HUES6 (cell line): ENCODE results near the gene TULP1.

Experiments used
- H3K27ac ChIP-seq: 2 replicates; pipeline ENCODE4 v1.7.0; 2013; ENCODE audit warnings: low read depth, mild to moderate bottlenecking, low read length, inconsistent platforms
- H3K27me3 ChIP-seq: 2 replicates; pipeline ENCODE4 v1.6.1; 2013; ENCODE audit warnings: low read length; ENCODE audit not compliant: control insufficient read depth, insufficient read depth
- H3K36me3 ChIP-seq: 2 replicates; pipeline ENCODE4 v1.6.1; 2013; ENCODE audit warnings: low read length; ENCODE audit not compliant: control insufficient read depth, insufficient read depth
- H3K4me1 ChIP-seq: 2 replicates; pipeline ENCODE4 v1.6.1; 2013; ENCODE audit warnings: low read length; ENCODE audit not compliant: control insufficient read depth, insufficient read depth
- H3K4me3 ChIP-seq: 2 replicates; pipeline ENCODE4 v1.5.1; 2013; ENCODE audit warnings: low read depth, low read length
- H3K9ac ChIP-seq: one replicate; pipeline ENCODE4 v1.6.1; 2013; ENCODE audit warnings: mild to moderate bottlenecking, low read length
- H3K9me3 ChIP-seq: 2 replicates; pipeline ENCODE4 v1.6.1; 2013; ENCODE audit warnings: low read depth, low read length; ENCODE audit not compliant: control insufficient read depth, insufficient read depth

The TULP1 gene

GRCh38 chr6:35473075-35473849 lies 39.4 kb downstream of the TULP1 start:
- Histone ChIP-seq H3K9me3 (no peaks in the 10 kb centered on the region), H3K27me3 (no peaks in the 10 kb centered on the region), H3K9ac (no peak overlapping the region), H3K27ac (no peak overlapping the region), H3K4me1 (peaks cover 15% of the 10 kb centered on the region; the same call in 1 of the 2 replicates), H3K36me3 (peaks cover 84% of the 10 kb centered on the region), H3K4me3 (no peak overlapping the region)

GRCh38 chr6:35471836-35472345 lies 40.8 kb downstream of the TULP1 start:
- no peak overlapping the region for H3K9ac ChIP-seq
- H3K27me3 ChIP-seq = 0 out of 2 replicates have a peak, but pooled peaks cover 5% of the 10 kb centered on the region
- H3K27ac ChIP-seq = no peak overlapping the region
- H3K9me3 ChIP-seq = no peaks in the 10 kb centered on the region
- H3K4me1 ChIP-seq = peaks cover 17% of the 10 kb centered on the region; the same call in 1 of the 2 replicates
- peaks cover 72% of the 10 kb centered on the region for H3K36me3 ChIP-seq
- H3K4me3 ChIP-seq = no peak overlapping the region

GRCh38 chr6:35470663-35471120 lies 42.0 kb downstream of the TULP1 start:
- H3K36me3 ChIP-seq = peaks cover 78% of the 10 kb centered on the region
- H3K4me1 ChIP-seq = peaks cover 17% of the 10 kb centered on the region; the same call in 1 of the 2 replicates
- H3K27me3 ChIP-seq = 0 out of 2 replicates have a peak, but pooled peaks cover 5% of the 10 kb centered on the region
- no peak overlapping the region for H3K27ac ChIP-seq
- H3K4me3 ChIP-seq = peak overlapping the region; percentile 96
- H3K9ac ChIP-seq = peak overlapping the region; percentile 98
- no peaks in the 10 kb centered on the region for H3K9me3 ChIP-seq

DNA sequence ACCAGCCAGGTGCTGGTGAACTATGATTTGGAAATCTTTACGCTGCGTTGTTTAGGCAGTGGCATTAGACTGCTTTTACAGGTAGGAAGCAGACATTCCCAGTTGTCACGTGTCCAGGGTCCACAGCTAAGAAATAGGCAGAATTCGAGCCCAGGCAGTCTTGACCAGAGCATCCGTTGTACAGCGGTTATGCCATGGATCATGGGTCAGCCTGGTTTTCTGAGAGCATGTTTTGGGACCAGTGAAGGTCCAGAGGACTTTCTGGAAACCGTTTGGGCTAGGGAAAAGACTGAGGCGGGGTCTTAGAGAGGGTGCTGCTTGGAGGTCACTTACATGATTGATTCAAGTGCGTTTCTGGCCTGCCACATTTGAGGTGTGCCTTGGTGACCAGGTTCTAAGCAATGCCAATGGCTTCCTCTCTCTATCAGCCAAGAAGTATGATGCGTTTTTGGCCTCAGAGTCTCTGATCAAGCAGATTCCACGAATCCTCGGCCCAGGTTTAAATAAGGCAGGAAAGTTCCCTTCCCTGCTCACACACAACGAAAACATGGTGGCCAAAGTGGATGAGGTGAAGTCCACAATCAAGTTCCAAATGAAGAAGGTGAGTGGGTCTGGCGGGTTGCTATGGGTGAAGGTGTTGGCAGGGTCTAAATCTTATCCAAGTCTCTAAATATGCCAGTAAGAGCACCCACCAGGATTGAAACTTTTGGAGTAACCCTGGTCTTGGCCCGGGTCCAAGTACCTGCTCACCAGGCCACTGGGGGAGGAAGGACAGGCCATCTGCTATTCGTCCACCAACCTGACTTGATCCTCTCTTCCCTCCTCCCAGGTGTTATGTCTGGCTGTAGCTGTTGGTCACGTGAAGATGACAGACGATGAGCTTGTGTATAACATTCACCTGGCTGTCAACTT lies 42.7 kb downstream of the TULP1 start:
- no peaks in the 10 kb centered on the region for H3K9me3 ChIP-seq
- H3K27ac ChIP-seq = peak overlapping the region; percentile 96
- peaks cover 76% of the 10 kb centered on the region for H3K36me3 ChIP-seq
- H3K27me3 ChIP-seq = 0 out of 2 replicates have a peak, but pooled peaks cover 5% of the 10 kb centered on the region
- H3K4me1 ChIP-seq = peaks cover 17% of the 10 kb centered on the region; the same call in 1 of the 2 replicates
- H3K9ac ChIP-seq = peak overlapping the region; percentile 98
- H3K4me3 ChIP-seq = peak overlapping the region; percentile 96

- Histone ChIP-seq H3K36me3 (peaks cover 69% of the 10 kb centered on the region), H3K9me3 (no peaks in the 10 kb centered on the region), H3K4me3 (peak overlapping the region; percentile 96), H3K27ac (peak overlapping the region; percentile 96), H3K4me1 (peaks cover 17% of the 10 kb centered on the region; the same call in 1 of the 2 replicates), H3K9ac (peak overlapping the region; percentile 98), H3K27me3 (0 out of 2 replicates have a peak, but pooled peaks cover 5% of the 10 kb centered on the region)
These were observed 43.5 kb downstream of the TULP1 start for GRCh38 chr6:35468980-35469750.

DNA sequence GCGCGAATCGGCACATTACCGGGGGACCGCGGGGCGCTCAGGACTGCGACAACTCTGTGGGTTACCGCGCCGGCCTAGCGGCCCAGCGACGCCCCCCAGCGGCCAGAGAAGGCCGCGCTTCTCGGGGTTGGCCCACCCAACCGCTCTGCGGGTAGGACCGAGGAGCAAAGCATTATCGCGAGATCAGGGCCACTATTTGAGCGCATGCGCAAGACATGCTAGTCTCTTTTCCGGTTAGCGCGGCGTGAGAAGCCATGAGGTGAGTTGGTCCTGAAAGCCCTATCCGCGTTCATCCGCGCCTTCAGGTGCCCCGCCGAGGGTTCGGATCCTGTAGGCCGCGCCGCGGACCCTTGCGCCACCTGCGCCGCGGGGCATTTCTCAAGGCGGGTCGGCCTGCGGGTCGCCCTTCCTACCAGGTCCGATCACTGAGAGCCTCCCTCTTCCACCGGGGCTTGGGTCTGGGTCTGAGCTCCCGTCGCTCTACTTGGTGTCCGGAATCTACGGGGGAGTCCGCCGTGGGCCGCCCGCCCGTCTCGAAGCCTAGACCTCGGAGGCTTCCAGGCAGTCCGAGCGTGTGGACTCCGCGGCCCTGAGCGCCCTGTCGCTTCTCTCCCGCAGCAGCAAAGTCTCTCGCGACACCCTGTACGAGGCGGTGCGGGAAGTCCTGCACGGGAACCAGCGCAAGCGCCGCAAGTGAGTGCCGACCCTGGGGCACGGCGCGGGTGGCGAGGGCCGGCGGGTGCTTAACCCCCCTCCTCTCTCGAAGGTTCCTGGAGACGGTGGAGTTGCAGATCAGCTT lies 44.3 kb downstream of the TULP1 start, which contains the start of gene RPL10A:
TSS of gene RPL10A (plus strand) at position 221 of the 799 bp plus-strand sequence. CDS start at position 255, 34 bp downstream.
- Histone ChIP-seq H3K4me1 (peaks cover 17% of the 10 kb centered on the region; the same call in 1 of the 2 replicates), H3K9ac (peak within 1 kb of the TSS; percentile 98), H3K27me3 (0 out of 2 replicates have a peak, but pooled peaks cover 5% of the 10 kb centered on the region), H3K27ac (peak within 1 kb of the TSS; percentile 96), H3K9me3 (no peaks in the 10 kb centered on the region), H3K36me3 (peaks cover 70% of the 10 kb centered on the region), H3K4me3 (peak within 1 kb of the TSS; percentile 96)

GRCh38 chr6:35465646-35466045 lies 47.0 kb downstream of the TULP1 start:
- Histone ChIP-seq H3K9me3 (no peaks in the 10 kb centered on the region), H3K27me3 (0 out of 2 replicates have a peak, but pooled peaks cover 5% of the 10 kb centered on the region), H3K27ac (no peak overlapping the region), H3K36me3 (peaks cover 58% of the 10 kb centered on the region), H3K4me3 (no peak overlapping the region), H3K9ac (no peak overlapping the region), H3K4me1 (peaks cover 11% of the 10 kb centered on the region; the same call in 1 of the 2 replicates)

DNA sequence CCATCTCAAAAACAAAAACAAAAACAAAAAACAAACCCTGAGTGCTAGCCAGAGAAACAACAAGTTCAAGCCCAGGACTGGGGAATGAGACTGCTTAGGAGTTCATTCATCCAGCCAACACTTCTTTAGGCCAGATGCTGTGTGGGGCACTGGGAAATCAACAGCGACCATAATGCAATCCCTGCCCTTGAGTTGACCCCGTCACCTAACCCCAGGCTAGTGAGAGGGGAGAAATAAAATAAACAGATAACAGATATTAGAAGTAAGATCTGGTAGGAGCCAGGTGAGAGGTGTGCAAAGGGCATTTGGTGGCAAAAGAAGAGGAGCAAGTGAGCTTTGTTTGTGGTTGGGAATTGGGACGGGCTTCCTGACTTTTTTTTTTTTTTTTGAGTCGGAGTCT lies 49.4 kb downstream of the TULP1 start:
- Histone ChIP-seq H3K4me1 (peaks cover 2% of the 10 kb centered on the region; the same call in 1 of the 2 replicates), H3K27ac (no peak overlapping the region), H3K9me3 (no peaks in the 10 kb centered on the region), H3K36me3 (peaks cover 54% of the 10 kb centered on the region), H3K4me3 (no peak overlapping the region), H3K27me3 (0 out of 2 replicates have a peak, but pooled peaks cover 5% of the 10 kb centered on the region), H3K9ac (no peak overlapping the region)

DNA sequence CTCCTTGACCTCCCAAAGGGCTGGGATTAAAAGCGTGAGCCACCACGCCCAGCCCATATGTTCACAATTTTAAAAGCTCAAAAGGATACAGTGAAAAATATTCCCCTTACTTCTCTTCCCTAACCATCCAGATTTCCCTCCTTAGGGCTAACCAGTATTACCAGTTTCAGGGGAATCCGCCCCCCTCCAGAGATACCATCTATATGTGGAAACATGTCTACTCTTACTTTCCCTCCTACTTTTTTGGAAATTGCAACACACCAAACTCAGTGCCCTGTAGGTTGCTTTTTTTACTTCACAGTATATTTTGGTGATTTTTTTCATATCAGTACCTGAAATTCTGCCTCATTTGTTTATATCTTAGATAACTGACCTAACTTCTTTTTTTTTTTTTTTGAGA lies 51.4 kb downstream of the TULP1 start:
- no peak overlapping the region for H3K4me3 ChIP-seq
- no peak overlapping the region for H3K27ac ChIP-seq
- H3K9me3 ChIP-seq = no peaks in the 10 kb centered on the region
- no peaks in the 10 kb centered on the region for H3K4me1 ChIP-seq
- peaks cover 56% of the 10 kb centered on the region for H3K36me3 ChIP-seq
- H3K27me3 ChIP-seq = no peaks in the 10 kb centered on the region
- H3K9ac ChIP-seq = no peak overlapping the region
